HCT116 (cell line): ENCODE results near the gene TMEM132C.

Experiments
- ATF3 ChIP-seq: IDR thresholded peaks from 2 replicates; pipeline ENCODE4 v1.6.1; 2012
- CTCF ChIP-seq, 3 experiments: fragments of 200-600 bp in 1 of 3; sonication (generic) in 1 of 3; IDR thresholded peaks in 2 of 3; conservative IDR thresholded peaks in 1 of 3; 2 replicates each; pipeline ENCODE4 v1.5.1; 2012 to 2017; ENCODE audit warnings: low read depth in 2 of 3, low read length in 2 of 3, antibody characterized with exemption in 1 of 3, borderline replicate concordance in 1 of 3, control low read depth in 1 of 3, mild to moderate bottlenecking in 1 of 3, mixed read lengths in 1 of 3, mixed run types in 1 of 3, moderate library complexity in 1 of 3; ENCODE audit not compliant: insufficient read depth in 1 of 3
- EZH2 ChIP-seq: fragments of 200-600 bp; sonication (generic); IDR thresholded peaks from 2 replicates; pipeline ENCODE4 v1.6.1; 2017; ENCODE audit warnings: antibody characterized with exemption, mixed run types
- MAX ChIP-seq: IDR thresholded peaks from 2 replicates; pipeline ENCODE4 v1.6.1; 2012
- TCF7L2 ChIP-seq: IDR thresholded peaks from 2 replicates; pipeline ENCODE4 v1.7.0; 2011; ENCODE audit warnings: borderline replicate concordance, inconsistent platforms; ENCODE audit not compliant: insufficient read depth, insufficient read length; ENCODE audit errors: extremely low read depth
- ZFX ChIP-seq: fragments of 450-650 bp; IDR thresholded peaks from 2 replicates; pipeline ENCODE4 v1.6.1; 2017
- ZNF274 ChIP-seq: fragments of 200-500 bp; sonication (Bioruptor generic); IDR thresholded peaks from 2 replicates; pipeline ENCODE4 v1.6.1; 2014; ENCODE audit warnings: mild to moderate bottlenecking, low read depth, low read length, inconsistent platforms

- TF ChIP-seq MAX = no peak
- no peak for TF ChIP-seq EZH2
- no peak for TF ChIP-seq CTCF (IDR thresholded peaks at IDR 0.05 in 2 of 3, conservative IDR thresholded peaks at IDR 0.05 in 1 of 3; ENCODE audit: borderline replicate concordance in 1 of 3, insufficient read depth in 1 of 3, low read depth in 2 of 3, low read length in 2 of 3)
- TF ChIP-seq TCF7L2 = no peak
- no peak for TF ChIP-seq ZFX
- no peak for TF ChIP-seq ZNF274
- no peak for TF ChIP-seq ATF3
Measured at GRCh38 chr12:128705140-128705539, 438.2 kb downstream of the TMEM132C start.
